Loucy (cell line): Measurements from ENCODE around the gene CAPN8.

Source experiments
- CTCF ChIP-seq: fragments of 200-600 bp; sonication (generic); conservative IDR thresholded peaks from 2 replicates; pipeline ENCODE4 v1.5.1; 2014; ENCODE audit warnings: mild to moderate bottlenecking, antibody characterized with exemption, low read length
- EZH2phosphoT487 ChIP-seq: fragments of 200-600 bp; IDR thresholded peaks from 2 replicates; pipeline ENCODE4 v1.6.1; 2018; ENCODE audit warnings: antibody characterized with exemption, mild to moderate bottlenecking, moderate library complexity, borderline replicate concordance

- no peak; the same call in 1 of the 2 replicates for TF ChIP-seq CTCF
- no peak for TF ChIP-seq EZH2phosphoT487
Observed at GRCh38 chr1:223708001-223708359, 42.5 kb upstream of the CAPN8 start.
